COLO668 (cell line): ENCODE data around the gene DDX59.
A peak's percentile ranks its signal among the peaks of the same experiment; 100 is the strongest.
"Not testable (repeated sequence)": the region's sequence is repeated elsewhere in the genome, so short reads cannot be mapped to it uniquely, and the experiment has no call there.

Experiments
- DNase-seq: peaks from one replicate; lab custom pipeline; 2025; ENCODE audit not compliant: unreplicated experiment; lab: John Stamatoyannopoulos, UW

The DDX59 gene

GRCh38 chr1:200630515-200630899, 39.2 kb downstream of the DDX59 start:
- not testable (repeated sequence) for DNase-seq

DNA sequence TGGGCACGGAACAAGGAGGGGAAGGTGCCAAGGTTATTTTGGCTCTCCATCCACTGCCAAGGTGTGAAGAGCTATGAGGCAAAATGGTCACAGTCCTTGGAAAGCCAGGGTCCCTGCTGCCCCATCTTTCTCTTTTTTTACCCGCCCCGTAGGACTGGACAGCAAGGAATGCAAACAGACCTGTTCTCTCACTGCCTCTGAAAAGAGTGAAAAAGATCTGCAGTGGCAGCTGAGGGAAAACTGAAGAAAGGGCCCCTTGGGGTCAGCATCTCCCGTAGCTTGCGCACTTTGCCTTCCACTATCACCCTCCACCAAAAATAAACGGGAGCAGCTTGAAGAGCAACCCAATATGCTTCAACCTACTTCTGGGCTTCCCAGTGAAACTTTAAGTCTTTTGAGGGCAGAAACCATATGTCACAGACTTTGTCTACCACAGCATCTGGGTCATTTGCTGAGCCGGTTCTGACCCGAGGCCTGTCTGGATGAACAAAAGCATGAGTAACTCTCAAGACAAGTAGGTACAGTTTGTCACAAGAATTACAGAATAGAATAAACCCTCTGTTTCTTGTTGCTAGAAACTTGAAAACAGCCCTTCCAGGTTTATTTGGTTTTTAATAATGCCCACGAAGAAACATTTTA, 39.7 kb downstream of the DDX59 start:
- no peak for DNase-seq

DNA sequence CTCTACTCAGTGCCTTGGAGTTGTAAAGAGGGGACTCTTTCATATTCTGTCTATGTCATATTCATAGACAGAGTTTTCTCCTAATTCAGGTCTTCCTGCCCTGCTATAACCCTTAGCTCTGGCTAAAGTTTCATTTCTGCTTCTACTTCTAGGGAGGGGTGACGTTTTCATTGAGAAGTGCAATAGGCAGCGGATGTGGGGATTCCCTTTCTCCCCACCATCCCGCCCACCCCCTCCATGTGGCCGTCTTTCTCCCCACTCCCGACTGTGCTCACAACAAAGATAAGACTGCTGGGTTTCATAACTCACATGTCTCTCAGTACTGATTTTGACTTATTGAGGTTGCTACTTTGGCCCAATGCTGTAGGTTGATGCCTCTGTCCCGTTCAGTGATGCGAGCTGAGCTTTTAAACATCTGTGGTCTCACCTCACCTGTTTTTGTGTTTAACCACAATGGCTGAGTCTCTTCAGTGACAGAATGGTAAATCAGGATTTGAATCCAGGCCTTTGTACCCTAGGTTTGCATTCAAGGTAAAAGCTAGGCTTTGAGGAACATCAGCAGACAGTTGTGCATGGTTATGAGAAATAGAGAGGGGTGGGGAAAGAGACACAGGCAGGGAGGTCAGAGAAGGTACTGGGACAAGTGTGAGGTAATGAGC, 41.4 kb downstream of the DDX59 start:
- DNase-seq: no peak

DNA sequence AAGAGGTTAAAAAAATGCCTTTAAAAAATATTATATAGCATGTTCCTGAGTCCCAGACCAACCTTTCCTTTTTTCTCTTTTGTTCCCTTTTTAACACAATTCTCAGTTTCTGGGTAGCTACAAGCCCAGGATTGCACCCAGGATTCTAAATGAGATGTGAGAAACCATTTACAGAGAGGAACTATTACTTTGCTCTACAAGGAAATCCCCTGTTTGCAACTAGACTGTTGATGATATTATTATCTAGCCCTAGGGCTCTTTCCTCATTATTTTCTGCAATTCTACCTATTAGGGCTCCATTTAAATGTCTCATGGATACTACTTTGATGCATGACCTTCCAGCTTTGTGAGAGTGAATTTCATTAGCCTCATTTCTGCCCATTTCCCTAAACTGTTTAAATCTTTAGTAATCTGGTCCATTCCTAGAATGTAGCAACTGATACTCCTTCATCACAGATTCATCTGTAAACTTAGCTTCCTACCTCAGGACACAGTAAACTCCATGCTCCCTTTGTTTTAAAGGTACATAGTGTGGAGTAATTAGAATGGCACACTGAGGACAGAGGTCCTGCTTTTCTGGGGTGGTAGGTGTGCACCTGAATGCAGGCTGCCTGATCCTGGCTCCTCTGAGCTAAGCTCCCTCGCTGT, 42.0 kb downstream of the DDX59 start:
- DNase-seq: no peak

DNA sequence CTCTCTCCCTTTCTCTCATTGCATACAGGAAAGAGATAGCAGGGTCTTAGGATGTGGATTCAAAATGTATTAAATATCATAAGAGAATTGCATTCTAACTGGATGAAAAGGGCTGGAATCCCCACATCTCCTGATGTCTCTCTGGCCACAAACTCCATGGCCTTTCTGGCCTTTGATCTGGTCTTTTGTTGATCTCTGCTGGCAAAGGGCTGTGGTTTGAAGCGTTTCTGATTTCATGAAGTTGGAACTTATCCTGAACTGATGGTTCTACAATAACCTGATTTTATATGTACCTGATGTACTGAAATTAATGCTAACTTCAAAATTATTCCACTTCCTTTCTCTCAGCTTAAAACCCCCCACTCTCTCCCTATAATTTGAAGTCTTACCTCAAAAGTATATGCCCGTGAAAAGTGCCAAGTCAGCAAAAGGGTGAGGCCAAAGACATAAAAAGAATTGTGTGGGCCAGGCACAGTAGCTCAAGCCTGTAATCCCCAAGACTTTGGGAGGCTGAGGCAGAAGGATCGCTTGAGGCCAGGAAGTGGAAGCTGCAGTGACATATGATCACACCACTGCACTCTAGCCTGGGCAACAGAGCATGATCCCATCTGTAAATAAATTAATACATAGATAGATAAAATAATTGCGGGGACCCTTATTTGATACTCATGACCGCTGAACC, 42.7 kb downstream of the DDX59 start:
- DNase-seq: no peak

DNA sequence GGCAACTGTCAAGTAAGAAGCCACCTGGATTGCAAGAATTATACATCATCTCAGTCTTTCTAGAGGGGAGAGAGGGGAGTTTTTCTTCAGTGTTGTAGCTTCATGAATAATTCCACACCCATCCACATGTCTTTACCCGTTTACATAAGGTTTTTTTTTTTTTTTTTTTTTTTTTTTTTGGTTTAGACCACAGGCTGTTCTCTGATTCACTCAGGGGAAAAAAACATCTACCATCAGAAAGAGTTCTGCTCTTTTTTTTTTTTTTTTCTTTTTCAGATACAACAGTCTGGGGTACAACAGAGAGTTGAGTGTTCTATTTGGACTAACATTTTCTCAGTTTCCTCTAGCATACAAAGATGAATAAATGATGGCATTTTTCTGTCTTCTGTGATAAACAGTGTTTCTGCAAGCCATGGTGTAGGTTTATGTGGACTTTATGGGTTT, 44.3 kb downstream of the DDX59 start:
- no peak for DNase-seq

DNA sequence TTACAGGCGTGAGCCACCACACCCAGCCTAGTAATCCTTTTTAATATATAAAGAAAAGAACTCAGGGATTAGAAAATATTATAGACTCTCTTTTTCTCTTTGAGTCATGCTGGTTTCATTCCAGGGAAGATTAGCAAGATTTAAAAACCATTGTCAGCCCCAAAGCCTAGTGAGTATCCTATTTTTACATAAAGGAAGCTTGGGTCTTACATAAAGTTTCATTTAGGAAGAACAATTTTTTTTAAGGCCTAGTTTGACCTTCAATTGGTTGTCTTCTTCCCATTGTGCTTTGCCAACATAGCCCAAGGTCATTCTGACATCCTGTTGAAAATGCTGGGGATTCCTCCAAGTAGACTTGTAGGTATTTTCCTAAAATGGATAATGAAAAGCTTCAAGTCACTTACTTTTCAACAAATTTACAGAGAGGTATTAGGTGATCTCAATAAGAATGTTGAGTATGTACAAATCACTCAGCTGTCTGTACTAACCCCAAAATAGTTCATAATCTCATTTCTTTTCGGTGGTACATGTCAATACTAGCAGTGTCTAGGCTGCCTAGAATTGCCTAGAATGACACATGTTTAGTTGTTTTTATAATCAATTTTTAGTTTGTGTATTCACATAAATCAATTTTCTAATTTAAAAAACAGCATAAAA, 44.9 kb downstream of the DDX59 start:
- no peak for DNase-seq

DNA sequence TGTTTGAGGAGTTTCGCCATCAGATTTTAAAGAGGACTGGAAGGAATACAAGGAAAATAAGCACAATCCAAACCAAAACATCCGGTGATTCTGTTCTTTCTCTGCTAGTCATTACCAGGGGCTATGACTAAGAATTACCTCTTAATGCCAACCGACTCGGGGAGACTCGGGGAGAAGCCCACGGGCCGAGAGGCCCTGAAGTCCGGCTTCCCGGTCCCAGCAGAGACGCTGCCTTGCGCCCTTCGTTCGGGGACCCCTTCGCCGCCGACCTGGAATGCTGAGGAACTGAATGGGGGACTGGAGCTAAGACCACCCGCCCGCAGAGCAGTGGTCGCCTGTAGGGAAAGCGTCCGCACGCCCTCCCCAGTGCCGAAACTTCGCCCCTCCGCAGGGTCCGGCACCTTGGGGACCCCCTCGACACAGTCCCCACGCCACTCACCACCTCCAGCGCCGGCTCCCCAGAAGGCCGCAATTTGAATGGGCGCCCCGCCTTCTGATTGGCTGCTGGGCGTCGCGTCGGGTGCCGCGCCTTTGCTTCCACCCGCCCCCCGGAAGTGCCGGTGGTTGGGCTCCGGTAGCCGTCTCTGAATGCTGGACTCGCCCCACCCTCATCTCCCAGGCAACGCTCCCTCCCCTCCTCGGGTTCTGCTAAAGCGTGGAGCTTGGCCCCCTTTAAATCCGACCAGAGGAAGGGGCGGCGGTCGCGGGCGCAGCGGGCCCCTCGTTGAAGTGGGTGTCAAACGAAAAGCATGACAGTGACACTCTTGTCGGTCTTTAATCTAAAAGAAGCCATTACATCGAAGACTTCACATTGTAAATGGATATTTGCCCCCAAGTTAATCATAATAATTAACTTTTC, 49.2 kb downstream of the DDX59 start, which contains the start of gene KIF14:
Gene KIF14 (minus strand): TSS at position 479 of the 859 bp plus-strand sequence. CDS start 2,028 bp downstream, outside the sequence.
- DNase-seq: peak; percentile 96

- DNase-seq: no peak
Measured at GRCh38 chr1:200619894-200620272, 49.8 kb downstream of the DDX59 start.

DNA sequence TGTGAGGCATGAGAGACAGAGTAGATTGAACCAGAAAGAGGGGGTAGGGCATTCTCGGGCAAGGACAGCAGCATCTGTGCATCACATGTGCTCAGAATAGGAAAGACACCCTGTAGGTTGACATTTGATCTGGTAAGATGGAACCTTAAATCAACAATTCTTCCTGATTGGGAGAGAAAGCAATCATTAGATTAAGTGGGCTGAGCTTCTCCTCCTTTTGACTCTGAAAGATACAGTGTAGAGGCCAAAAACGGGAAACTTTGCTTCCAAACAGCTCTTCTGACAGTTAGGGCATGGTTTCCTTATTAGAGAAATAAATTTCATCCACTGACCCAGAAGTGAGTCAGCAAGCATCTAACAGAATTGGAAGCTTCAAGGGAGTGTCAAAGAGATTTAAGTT, 58.9 kb downstream of the DDX59 start:
- DNase-seq: no peak

- DNase-seq: no peak
Measured at GRCh38 chr1:200602632-200603031, 67.1 kb downstream of the DDX59 start.
